NCI-H524 (cell line): ENCODE measurements around the gene PKP4.
A peak's percentile ranks its signal among the peaks of the same experiment; 100 is the strongest.

Source experiments
- DNase-seq, 2 experiments: peaks; one replicate each; lab custom pipeline; 2025; lab: John Stamatoyannopoulos, UW

PKP4 gene

DNA sequence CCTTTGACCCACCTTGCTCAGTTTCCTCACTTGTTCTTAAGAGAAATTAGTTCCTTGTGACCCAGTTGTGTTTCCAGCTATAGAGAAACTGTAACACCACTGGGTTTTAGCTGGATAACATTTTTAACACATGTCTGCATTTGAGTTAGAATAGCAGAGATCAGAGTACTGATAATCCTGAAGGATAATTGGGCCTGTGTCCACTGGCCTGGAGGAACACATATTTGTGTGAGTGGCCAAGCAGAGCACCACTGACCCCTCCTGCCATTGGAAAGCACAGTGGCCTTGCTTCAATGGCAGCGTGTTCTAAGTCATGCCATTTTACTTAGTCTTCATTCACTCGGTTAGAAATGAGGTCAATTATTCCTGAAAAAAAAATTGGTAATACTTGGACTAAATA lies 42.6 kb downstream of the PKP4 start:
- DNase-seq: no peak

DNA sequence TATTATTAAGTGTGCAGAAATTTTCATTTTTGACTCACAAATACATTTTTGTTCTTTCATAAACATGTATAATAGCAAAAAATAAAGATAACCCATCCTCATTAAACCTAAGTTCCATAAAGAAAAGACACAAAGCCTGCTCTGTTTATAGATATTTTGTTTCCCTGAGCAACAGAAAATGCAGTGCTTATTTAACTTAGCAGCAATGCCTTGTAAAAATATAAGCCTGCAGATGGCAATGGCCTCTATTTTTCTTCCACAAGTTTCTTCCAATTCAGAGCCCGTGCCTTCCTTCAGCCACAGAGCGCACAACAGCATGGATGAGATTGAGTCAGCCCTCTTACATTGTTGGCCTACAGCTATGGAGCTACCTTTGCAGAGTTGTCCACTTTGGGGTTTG lies 43.6 kb downstream of the PKP4 start:
- no peak for DNase-seq

DNA sequence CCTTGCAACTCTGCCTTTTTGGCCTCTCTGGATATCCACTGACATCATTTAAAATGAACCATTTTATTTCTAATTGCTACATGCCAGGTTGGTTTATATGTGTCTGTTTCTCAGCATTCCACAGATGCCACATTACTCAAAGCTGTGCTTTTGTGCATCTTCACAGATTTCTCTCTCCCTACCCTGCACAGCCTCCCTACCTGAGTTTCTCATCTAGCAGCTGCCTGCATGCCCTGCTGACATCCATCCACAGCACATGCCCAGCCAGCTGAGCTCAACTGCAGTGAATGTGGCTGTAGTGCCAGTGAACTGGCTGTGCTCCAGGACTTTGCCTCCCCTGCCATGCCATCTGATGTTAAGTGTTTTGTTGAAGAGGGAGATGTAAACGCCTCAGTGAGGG lies 44.5 kb downstream of the PKP4 start:
- peak; percentile 4 to 58 for DNase-seq

DNA sequence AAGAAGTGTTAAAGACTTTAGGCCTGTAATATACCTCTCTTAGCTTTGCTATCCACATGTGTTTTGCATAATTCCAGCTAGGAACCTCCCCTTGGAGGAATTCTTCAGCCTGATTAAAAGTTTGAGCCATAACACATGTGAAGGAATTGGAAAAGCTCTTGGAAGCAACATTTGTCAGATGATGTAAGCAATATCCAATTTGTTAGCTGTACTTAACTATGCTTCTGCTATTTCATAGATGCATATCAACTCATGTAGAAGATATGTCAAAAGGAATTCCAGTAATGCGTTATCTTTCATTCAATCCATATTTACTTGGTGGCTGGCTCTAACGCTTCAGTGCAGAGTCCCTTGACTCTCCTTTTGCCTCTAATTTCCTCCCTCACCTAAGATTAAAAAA lies 46.2 kb downstream of the PKP4 start:
- DNase-seq: no peak

DNA sequence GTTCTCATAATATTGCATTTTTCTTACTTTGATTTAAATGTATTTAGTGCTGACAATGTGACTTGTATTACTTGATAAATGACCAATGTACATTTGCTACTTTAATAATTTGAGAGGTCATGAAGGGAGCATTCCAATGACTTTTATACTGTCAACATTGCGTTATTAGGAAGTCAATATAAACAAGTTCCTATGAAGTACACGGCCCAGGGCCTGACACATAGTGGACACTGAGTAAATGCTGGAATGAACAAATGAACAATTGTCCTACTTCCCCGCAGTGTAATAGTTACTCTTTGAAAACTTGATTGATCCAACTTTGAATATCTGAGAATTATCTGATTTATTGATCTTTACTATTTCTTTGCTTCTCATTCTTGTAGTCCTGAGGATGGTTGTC lies 47.3 kb downstream of the PKP4 start:
- DNase-seq: no peak

DNA sequence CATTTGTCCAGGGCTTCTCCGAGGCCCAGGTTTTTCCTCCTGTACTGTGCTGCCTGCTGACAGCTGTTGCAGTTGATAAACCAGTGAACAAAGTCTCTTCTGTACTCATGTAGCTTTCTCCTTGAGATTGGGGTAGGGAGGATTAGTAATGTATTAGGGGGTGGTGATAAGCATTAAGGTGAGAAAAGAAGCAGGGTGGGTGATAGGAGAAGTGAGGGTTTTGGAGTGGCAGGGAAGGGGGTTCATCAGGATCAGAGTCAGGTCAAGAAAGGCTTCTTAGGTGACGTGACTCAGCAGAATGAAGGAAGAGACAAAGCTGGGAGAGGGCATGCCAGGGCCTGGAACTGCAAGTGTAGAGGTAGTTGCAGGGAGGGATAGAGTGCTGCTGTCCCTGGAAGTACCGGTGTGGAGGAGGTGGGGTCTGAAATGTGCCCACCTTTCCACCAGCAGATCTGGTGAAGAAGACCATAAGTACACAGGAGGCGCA lies 48.7 kb downstream of the PKP4 start:
- peak in 1 of 2 experiments; percentile 37 for DNase-seq

DNA sequence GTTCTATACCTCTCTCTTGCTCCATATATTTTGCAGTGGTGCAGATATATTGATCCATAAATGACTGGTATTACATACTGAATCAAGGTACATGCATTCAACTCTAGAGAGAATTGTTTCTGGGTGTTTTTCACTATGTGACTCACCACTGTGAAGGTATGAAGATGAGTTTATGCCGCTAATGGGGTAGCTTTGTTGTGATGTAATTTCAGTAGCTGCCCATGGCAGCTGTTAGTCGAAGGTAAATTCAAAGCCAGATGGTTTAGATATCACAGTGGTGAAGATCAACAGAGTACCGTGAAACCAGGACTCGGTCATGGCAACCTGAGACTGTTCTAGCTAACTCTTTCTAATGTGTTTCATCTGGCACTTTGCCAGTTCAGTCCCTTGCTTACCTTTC lies 50.4 kb downstream of the PKP4 start:
- DNase-seq: peak; percentile 31 to 79

DNA sequence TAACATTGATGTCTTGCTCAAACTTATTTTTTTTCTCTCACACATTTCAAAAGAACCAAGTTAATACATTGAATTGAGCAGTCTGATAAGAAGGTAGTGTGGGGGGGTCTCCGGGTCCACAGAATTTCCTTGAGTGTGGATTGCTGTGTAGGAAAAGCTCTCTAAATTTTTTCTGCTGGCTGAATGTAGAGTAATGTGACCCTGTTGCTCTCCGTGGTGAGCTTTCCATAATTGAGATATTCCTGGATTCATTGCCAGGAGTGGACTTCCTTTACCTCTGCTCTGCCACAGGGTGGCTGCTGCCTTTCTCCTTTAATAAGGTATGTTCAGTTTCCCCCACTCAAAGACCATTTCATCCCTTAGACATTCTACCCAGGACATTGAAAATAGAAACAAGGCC lies 50.9 kb downstream of the PKP4 start:
- DNase-seq: no peak

DNA sequence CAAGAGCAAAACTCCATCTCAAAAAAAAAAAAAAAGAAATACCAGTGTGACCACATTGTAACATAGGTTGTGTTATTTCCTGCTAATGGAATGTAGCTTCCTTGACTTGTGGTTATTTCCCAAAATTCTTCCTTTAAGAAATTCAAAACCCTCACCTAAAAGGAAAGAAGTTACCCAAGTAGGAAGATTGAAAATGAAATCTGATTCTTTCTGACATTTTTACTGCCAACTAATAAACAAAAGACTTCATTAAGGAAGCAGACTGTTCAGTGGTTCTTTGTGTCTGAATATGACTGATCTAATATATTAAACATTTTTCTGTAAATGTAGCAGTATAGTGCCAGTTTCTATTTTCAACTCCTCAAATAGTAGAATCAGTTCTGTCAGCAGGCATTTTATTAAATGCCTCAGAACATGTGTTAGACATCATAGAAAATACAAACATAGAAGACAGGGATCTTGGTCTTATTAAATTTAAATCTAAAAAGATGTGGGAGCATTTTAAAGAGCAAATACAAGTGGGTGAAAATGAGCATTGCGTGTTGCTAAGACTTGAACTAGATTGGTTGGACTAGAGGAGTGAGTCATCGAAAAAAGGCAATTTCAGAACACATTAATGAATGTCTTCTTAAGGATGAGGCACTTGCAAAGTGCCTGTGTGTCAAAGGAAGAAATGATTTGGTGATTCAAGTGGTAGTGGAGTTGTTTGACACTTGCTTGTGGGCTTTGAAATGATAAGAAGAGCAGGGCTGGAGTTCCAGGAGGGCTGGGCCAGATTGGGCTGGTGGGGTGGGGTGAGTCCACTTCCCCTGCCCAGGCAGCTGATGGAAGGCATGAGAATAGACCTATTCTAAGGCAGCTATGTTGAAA lies 53.4 kb downstream of the PKP4 start:
- DNase-seq: no peak

DNA sequence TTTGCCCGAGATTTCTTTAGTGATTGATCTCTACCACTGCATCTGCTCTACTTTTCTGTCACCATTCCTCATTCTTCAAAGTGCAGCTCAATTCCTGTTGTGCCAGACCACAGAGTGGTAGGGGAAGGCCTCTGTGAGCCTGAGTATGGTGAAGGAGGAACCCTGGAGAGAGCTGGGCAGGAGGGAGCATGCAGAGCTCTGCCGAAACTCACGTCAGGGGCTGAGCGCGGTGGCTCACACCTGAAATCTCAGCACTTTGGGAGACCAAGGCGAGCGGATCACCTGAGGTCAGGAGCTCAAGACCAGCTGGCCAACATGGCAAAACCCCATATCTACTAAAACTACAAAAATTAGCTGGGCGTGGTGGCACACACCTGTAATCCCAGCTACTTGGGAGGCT lies 54.1 kb downstream of the PKP4 start:
- no peak for DNase-seq

DNA sequence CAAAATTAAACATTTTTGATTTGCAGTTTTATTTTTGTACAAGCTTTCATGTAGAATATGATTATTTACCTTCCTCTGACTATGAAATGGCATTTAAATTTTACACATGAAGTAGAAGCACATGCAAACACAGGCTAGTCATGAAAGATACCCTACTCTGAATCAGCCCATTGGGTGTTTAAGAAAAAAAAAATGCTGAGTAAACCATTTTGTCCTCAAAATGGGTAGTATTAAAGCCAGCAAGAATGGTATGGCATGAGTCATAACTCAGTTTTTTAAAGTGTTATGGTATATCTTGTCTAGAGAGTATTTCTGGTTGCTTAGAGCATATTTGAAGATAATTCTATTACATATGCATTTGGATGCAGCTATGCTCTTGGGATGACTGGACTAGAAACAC lies 55.0 kb downstream of the PKP4 start:
- no peak for DNase-seq

DNA sequence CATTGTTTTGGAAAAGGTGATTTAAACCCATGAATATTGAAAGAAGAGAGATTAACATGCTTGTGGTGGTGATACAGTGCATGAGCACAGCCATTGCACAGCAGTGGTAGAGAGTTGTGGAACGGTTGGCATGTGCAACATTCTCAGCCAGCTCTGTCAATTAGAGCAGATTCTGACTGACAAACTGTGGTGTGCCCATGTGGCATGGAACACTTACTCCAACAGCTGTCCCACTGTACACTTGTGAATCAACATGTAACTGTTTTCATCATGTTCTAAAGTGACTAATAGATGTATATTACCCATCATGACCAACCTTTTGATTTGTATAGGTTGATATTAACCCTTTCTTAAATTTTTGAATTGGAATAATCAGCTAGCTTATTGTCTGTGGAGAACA lies 55.6 kb downstream of the PKP4 start:
- no peak for DNase-seq

DNA sequence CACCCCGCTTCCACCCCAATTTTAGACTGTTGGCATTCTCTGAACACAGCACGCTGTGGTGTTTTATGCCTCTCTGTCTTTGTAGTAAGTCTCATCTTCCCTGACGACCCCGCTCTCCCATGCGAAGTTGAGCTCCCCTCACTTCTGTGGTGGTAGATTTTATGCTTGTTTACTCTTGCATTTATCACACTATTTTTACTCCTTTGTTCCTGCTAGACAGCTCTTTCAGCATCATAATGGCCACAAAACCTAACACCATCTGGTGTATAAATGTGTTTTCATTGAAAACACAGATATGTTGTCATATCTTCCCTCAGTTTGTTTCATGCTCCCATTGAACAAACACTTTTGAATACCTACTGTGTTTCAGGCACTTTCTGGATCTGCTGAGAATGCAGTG lies 57.1 kb downstream of the PKP4 start:
- DNase-seq: no peak

DNA sequence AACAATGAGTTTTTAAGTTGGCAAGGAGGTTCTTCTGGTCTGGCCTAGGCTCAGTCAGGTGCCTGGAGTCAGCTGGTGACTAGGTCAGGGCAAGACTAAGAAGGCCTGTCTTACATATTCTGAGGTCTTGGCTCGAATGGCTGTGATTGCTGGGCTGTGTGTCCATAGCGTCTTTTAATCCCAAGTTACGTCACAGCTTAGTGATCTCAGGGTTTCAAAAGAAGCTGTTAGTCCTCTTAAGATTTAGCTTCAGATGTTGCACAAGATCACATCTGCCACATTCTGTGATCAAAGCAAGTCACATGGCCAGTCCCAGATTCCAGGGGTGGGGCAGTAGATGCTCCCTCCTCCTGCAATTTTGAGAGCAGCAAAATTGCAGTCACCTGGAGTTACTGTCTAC lies 61.3 kb downstream of the PKP4 start:
- DNase-seq: peak; percentile 18 to 72

DNA sequence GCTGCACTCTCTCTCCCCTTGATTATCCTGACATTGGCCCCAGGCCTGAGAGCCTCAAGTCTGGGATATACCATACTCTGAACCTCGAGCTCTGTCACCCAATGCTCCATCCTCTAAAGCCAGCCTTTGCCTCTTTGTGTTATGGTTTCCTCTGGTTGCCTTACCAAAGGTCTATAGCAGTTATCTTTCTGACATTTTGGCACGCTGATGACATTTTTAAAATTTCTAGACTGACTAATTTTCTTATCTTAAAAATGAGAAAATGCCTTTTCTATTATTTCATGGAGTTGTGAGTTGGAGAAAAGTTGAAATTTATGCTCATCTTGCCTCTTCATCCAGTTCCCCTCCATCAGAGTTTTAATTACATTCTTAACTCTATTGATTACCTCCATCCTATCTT lies 62.7 kb downstream of the PKP4 start:
- no peak for DNase-seq

DNA sequence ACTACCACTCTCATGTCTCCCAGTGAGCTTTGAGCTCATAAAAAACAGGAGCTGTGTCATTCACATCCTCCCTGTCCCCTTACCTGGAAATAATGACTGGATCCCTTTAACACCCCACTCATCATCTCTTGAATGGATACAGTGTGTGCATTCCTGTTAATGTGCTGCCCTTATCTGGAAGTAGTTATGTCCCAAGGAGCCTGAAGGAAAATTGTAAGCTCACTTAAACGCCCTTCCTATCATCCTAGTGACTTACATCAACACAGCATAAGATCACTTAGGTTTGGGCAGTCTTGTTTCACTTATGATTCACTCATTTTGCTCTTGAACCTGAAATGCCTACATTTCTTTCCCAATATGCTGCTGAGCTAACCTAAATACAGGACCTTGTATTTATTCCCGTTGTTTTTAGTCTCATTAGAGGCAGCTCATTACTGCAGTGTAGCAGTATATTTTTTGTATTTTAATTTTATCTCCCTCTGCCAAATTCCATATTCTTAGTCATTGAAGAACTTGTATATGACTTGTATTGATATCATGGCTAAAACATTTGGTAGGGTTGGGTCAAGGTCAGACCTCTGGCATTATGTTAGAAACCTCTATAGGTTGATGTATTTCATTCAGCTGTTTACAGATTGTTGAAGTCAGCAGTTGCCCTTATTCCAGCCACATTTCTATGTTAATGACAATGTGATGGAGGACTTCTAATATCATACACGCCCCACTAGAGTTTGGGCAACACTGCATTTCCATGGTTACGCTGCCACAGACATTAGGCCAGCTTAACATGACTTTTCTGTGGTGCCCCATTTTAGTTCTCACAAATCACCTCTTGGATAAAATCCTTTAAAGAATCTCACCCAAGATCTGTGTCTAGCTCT lies 72.9 kb downstream of the PKP4 start:
- DNase-seq: no peak

DNA sequence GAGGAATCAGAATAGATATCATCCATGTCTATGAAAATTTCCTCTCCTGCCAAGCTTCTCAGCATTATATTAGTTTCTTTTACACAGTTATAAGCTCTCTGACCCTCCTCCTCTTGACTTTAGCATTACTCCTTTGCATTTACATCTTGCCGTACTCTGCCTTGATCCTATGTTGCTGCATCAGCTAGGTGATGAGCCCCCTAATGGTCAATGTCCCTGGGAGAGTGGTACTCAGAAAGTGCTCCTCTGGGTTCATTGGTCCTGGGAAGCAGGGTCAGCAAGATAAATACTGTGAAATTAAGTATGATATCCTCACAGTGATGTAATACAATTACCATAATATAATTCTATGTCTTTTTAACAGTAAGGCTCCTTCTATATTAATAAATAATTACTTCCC lies 74.1 kb downstream of the PKP4 start:
- DNase-seq: no peak

DNA sequence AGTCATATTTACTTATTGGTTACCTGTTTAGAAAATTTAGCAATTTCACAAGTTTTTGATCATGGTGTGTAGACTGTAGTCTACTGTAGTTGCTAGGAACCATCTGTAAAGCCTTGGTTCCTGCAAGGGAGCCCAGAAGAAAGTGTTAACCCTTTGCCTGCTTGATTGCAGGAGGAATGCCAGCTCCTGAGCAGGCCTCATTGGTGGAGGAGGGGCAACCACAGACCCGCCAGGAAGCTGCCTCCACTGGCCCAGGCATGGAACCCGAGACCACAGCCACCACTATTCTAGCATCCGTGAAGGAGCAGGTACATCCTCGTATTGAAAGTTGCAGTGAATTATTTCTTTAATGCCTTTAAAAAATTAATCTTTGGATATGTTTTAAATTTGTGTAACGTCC lies 76.3 kb downstream of the PKP4 start:
- DNase-seq: no peak

DNA sequence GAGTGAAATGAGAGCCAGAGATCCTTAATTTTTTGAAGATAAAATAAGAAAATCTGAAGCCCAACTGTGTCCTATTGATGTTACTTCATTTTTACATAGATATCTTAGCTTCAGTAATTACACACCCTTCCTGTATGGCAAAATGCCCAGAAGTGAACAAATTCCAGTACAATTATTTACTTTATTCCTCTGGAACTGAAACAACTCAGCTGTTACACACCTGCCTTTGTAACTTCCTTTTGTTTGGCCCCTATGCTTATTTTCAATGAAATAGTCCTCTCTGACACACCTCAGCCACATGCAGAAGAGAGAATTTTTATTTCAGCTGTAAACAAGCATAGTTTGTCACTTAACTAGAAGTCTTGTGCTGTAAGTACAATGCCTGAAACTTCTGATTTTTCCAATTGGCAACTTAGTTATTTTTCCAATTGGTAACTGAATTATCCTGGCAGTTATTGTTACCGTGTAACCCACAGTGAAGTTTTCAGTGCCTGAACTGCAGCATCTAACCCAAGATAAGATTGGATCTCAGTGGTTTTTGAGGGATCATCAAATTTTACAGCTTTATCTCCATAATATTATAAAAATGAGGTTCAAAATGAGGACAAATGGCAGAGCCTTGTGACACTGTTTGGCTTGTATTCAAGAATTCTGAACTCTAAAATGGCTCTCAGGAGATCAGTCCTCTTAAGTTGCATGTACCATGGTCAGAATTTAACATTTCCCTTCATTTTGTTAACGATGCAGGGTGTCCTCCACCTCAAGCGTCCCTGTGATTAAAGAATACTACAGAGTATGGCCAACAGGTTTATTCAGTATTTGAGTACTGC lies 82.6 kb downstream of the PKP4 start:
- no peak for DNase-seq

DNA sequence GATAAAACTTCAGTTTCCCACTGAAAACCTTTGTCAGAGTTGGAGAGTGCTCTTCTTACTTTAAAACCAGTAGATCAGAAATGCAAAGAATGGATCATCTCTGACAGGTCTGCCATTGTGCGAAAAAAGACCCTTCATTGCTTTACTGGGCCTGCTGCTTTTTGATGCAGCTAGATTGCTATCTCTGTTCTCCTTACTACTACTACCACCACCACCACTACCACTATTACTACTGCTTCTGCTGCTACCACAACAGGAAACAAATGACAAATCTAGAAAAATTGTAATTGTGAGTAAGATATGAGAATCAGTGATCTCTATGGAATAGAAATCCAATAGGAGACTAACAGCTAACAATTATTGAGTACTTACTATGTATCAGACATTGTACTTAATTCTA lies 85.8 kb downstream of the PKP4 start:
- DNase-seq: no peak

DNA sequence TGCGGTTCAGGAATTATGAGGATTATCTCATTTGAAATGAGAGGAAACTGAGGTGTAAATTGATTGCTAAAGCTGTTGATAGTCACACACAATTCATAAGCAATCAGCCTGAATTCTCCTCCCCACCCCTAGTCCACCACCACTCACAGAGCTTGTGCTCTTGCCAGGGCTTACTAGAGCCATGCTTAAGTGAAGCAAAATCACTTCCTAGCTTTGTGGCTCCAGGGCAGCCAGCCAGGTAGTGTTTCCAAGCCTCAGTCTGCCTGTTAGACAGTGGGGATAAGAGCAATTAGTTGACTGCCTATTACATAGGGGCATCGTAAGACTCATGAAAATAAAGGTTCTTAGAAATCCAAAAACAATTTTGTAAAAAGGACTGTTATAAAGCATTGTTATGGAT lies 87.2 kb downstream of the PKP4 start:
- no peak for DNase-seq

DNA sequence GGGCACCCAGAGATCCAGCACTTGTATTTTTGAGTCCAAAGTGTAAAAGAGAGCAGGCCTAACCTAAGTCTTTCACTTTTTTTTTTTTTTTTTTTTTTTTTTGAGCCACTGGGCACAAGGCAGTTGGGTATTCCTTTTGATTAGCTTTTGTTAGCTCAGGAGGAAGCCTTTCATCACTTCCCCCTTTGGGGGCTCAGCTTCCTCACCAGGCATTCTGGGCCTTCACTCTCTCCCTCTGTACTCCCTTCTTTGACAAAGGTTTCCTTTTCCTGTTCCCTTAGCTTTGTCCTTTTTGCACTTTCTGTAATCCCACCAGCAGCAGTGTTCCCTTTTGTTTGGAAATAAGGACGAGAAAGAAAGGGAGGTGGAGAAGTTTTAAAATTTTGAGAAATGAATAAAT lies 88.2 kb downstream of the PKP4 start:
- no peak for DNase-seq
